GM19023 (cell line): ENCODE results near the gene ANKS1A.

Source experiments
- ATAC-seq: cut with Tn5 transposase; IDR thresholded peaks from one replicate; pipeline ENCODE4 v1.9.1; 2021; ENCODE audit warnings: mild to moderate bottlenecking, moderate library complexity; ENCODE audit not compliant: unreplicated experiment

ANKS1A gene

DNA sequence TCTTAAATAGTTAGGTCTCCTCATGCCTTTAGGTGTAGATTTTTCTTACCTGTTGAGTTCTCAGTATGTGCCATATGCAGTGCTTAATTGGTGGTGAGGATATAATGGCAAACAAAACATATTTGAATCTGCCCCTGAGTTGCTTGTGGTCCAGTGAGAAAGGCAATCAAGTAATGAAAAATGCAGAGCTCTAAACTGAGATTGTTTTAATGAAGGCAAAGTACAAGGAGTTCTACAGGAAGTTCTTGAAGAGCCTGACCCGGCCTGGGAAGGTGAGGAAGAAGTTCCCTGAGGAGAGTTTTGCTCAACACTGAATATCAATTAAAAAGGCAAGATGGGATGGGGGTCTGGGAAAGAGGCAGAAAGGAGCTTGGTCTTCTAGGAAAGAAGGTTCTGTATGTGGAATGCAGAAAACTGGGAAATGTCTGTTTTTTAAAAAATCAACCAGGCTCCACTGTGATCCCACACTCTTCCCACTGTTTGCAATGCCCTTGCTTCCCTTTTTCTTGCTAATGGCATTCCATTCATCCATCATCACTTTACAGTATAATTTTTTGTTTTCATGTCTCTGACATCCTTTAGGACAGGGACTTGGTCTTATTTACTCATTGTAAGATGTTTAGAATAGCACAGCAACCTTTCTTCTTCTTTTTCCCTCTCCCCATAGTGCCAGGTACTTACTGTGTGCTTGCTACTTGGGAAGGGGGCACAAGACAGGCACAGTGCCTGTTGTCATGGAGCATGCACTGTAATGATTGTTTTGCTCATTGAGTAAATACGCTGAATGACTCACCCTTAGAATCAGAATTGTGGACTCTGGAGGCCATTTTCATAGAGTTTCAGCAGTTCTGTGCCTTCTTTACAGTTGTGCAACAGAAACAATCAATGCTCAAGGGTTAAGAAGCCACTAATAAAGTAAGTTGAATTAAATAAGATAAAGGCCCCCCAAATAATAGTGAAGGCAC, 64.3 kb downstream of the ANKS1A start:
- no peak for ATAC-seq

DNA sequence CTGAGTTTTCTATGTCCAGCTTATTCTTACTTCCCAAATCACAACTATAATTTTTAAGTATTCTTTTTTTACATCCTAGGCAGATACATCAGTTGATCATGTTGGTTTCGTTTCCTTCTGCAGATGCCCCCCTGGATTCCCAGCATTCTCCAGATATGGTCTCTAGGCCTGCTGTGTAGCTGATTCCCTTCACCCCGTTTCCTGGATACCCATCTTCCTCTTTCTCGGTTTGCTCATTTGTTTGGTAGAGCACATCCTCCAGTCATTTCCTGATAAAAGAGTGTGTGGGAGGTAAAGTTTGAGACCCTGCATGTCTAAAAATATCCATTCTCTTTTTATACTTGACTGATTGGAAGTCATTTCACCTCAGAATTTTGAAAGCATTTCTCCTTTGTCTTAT, 66.4 kb downstream of the ANKS1A start:
- ATAC-seq, result no peak

DNA sequence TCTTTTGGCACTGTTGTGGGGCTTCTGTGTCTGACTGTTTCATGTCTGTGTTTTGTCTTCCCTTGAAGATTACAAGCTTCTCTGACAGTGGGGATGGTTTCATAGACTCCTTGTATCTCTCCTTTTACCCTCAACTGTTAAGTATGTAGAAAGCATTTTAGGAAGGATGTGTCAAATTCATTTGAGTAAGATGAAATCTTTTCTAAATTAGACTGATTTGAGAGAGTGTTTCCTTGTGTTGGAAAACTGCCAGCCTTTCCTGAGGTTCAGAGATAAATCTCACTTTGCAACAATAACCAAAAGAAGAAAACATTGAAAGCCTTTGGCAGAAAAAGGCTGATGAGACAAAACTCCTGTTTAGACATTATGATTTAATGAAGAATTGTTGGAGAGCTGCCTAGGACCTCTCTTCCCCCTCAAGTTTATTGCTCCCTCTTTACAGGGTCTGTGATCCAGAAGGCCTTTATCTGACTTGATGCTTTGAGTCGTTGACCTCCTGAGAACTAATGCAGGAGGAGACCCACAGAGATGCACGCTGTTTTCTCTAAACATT, 68.3 kb downstream of the ANKS1A start:
- ATAC-seq, result no peak

DNA sequence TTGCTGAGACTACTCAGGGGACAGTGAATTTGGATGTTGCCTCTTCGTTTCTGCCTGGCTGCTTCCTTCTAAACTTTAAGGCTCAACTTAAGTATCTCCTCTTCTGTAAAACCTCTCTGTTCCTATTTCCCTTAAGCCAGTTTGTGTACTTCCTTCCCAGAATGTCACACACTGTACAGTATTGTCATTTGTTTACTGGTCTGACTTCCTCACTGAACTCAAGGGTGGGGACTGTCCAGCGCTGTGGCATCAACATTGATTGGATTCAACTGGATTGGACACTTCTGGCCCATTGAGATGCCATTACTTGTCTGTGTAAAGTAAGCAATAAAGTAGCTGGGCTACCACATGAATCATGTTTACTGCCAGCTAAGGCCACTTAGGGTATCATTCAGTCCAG, 69.7 kb downstream of the ANKS1A start:
- no peak for ATAC-seq

DNA sequence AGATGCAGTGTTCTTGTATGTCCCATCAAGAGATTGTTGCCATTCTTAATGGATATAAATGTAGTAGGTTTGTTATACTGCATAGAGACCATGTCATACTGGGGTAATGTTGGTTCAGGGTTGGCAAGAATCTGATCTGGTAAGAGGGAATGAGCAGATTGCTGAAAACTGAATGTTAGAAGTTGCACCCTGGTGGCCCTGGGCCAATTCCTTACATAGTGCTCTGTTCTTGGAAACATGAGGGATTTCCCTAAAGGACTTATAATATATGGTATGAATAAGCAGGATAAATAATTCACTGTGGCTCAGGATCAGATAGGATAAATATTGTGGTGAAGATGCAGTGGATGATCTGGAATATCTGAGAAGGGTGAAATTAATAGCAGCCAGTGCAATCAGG, 70.2 kb downstream of the ANKS1A start:
- no peak for ATAC-seq

DNA sequence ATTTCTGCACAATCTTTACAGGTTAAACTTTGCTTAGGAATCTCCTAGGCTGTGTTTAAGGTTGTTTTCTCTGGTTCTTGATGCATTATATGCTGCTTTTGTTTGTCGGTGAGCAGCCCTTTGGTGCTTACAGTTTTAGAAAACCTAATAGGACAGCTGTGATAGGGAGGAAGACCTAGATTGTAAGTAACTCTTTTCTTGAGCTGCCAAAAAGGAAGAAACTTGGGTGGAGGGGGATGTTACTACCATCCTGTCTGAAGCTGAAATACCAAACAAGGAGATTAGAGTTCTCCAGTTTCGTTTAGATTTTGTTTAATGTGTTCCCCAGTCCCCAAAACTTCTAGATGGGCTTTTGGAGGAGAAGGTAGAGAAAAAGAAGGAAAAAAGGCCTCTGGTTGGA, 72.0 kb downstream of the ANKS1A start:
- ATAC-seq, result no peak

DNA sequence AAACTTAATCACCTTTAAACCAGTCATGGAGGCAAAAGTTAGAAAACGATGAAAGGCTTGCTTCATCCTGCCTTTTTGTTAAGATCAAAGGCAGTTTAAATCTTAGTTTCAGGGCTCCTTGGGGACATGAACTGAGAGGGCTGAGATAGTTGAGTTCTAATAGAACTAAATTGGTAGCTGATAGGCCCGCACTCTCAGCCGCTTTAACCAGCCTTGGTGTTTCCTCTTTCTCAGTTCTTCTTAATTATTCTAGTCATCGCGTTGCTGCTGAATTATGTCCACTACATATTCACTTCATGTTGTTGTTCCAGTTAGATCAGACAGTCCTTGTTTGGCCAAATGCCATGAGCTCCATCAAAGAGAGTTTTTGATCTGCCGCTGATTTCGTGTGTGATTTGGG, 72.5 kb downstream of the ANKS1A start:
- no peak for ATAC-seq

DNA sequence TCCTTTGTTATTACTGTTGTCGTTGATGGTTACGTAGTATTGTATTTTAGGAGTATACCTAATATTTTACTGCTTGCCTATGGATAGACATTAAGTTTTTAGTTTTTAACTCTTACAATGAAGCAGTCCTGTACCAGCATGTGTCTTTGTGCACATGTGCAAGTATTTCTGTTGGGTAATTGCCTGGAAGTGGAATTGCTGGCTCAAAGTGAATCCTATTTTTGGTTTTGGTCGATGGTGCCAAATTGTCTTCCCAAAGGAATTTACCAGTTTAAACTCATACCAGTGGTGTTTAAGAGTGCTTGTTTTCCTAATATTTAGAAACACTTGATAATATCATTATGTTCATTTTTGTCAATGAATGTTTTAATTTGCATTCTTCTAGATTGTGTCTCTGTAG, 75.5 kb downstream of the ANKS1A start:
- ATAC-seq, result no peak

DNA sequence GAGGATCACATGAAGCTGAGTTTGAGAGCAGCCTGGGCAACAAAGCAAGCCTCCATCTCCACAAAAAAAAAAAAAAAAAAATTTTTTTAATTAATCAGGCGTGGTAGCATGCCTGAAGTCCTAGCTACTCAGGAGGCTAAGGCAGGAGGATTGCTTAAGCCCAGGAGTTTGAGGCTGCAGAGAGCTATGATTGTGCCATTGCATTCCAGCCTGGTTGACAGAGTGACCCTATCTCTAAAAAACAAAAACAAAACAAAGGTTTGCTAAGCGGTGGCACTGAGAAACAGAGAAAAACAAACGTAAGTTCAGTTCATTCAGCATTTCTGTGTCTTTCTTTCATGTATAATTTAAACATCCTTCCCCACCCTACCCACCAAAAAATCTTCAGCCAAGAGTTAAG, 78.4 kb downstream of the ANKS1A start:
- ATAC-seq, result no peak

DNA sequence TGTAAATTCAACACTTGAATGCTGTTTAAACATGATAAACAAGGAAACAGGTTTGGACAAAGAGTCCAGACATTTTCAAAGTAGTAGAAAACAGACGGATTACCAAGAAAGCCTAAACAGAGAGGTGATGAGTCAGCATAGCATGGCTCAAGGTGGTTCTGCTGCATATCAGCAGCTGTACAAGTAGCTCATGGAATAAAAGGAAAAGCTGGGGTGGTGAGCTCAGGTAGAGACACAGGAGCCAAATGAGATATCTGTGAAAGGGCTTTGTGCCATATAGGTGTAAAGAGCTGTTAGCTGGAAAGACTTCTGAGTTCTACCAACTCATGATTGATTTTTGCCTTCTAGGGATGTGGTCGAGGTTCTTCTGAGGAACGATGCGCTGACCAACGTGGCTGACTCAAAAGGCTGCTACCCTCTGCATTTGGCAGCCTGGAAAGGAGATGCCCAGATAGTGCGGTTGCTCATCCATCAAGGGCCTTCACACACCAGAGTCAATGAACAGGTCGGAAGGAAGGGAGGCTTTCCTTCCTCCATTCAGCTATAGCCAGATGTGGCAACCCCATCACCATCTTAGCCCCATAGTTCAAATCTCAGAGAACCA, 80.7 kb downstream of the ANKS1A start:
- ATAC-seq, result no peak

DNA sequence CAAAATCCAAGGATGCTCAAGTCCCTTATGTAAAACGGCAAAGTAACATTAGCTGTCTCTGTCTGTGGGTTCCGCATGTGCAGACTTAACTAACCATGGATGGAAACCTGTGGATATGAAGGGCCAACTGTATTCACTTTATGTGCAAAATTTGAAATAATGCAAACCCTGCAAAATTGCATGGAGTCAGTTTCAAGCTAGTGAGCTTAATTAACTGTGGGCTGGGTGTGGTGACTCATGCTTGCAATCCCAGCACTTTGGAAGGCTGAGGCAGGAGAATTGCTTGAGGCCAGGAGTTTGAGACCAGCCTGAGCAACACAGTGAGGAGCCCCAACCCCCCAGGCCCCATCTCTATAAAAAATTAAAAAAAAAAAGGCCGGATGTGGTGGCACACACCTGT, 81.4 kb downstream of the ANKS1A start:
- no peak for ATAC-seq

DNA sequence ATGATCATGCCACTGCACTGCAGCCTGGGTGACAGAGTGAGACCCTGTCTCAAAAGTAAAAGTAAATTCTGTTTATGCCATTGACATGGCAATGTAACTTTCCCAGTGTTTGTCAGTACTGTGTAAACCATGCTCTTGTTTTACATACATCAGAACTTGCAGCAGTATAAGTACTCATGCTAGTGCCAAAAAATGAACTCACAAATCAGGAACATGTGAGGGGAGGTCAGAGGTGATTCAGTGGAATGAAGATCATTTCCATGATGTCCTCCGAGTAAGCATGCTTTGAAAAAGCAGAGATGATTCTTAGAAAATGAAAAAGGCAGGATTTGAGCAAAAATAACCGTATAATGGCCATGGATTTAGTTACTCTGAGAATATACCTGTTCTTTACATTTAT, 81.9 kb downstream of the ANKS1A start:
- ATAC-seq, result no peak

DNA sequence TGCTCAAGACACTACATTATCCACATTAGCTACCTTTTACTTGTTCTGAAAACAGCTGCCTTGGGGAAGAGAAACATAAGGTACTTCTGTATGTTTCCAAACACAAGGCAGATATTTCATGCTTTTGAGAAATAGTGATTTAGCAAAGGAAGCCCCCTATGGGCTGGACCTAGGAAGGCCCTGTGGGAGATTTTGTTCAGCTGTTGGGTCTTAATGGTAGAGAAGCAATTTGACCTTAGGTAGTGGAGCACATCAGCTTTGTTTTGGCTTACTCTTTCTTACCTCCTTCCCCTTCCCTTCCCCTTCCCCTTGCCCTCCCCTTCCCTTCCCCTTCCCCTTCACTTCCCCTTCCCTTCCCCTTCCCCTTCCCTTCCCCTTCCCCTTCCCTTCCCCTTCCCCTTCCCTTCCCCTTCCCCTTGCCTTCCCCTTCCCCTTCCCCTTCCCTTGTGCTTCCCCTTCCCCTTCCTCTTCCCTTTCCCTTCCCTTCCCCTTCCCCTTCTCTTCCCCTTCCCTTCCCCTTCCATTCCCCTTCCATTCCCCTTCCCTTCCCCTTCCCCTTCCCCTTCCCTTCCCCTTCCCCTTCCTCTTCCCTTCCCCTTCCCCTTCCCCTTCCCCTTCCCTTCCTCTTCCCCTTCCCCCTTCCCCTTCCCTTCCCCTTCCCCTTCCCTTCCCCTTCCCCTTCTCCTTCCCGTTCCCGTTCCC, 84.6 kb downstream of the ANKS1A start:
- no peak for ATAC-seq

DNA sequence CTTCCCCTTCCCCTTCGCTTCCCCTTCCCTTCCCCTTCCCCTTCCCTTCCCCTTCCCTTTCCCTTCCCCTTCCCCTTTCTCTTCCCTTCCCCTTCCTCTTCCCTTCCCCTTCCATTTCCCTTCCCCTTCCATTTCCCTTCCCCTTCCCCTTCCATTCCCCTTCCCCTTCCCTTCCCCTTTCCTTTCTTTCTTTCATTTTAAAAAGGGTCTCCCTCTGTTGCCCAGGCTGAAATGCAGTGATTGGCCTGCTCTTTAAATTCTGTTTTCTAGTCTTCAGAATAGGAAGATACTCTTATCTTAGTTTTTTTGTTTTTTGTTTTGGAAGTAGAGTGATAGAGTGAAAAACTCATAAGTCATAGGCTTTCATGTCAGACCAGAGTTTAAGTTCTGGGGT, 85.2 kb downstream of the ANKS1A start:
- no peak for ATAC-seq

DNA sequence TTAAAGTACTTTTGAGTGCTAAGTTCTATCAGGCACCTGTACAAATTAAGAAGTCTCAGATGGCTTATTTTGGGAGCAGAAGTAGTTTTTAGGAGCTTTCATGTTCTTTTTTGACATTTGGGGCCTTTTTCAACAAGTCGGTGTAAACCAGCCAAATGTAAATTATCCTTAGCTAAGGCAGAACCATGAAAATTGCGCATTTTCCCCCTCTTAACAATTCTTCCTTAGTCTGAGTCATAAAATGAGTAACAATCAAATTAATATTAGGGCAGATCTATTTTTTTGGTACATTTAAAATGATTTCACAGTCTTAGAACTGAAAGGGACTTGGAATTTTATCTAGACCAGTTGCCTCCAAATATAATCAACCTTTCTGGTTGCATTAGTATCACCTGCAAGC, 87.2 kb downstream of the ANKS1A start:
- ATAC-seq, result no peak

DNA sequence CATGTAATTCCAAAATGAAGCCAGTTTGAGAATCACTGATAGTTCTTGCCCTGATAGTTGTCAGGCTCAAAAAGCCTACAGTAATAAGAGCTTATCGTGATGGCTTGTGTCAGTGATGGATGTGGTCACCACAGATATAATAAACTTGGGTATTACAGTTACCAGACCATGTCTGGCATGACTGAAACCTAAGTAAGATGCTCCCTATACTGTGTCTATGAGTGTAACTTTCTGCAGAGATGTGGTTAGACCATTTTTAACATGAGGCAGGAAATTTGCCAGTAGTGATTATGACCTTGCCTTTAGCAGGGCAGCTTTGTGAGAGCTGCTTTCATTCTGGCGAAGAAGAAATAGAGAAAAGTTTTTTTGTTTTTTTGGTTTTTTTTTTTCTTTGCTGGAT, 90.2 kb downstream of the ANKS1A start:
- no peak for ATAC-seq

DNA sequence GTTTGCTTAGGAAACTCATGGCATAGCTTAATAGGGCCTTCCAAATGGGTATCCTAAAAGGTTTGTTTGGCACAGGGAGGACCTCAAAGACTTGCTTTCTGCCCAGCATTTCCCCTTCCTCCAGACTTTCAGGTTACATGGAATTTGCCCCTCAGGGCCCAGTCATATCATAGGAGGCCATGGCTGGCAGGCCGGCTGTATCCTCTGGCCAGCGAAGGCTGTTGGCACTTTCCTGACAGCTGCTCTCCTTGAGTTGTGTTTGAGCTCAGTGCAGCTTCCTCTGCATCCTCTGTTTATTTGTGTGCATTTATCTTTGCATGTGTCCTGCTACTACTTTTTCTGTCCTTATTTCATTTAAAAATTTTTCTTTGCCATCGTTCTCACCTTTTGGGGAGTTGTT, 90.9 kb downstream of the ANKS1A start:
- ATAC-seq, result no peak

DNA sequence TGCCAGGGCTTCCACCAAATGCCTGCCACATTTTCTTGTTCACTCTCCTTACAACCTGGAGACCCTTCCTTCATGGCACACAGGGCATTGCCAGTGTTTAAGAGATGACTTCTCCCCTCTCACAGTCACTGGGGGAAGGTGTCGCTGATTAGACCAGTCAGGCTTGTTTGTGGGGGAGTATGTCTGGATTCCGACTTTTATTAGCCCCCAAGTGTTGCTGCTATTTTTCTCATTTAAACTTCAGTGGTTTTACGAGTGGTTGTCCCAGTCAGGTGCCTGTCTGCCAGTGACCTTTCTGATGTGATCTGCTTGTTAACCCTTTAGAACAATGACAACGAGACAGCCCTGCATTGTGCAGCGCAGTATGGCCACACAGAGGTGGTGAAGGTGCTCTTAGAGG, 92.3 kb downstream of the ANKS1A start:
- ATAC-seq, result no peak

DNA sequence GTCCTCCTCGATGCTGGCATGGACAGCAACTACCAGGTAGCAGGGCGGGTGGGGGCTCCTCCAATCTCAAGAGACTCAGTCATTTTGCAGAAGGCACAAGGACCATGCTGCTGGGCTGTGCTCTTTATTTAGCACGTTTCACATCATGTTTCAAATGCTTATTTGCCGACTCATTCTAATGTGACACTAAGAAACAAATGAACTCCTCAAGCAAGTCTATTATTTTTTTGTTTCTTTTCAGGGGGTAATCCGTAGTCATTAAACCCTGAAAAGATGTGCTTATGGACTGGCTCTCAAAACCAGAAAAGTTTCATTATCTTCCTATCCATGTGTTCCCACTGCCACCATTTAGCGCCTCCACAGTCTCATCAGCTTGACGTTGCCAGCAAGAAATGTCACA, 92.9 kb downstream of the ANKS1A start:
- ATAC-seq, result no peak

DNA sequence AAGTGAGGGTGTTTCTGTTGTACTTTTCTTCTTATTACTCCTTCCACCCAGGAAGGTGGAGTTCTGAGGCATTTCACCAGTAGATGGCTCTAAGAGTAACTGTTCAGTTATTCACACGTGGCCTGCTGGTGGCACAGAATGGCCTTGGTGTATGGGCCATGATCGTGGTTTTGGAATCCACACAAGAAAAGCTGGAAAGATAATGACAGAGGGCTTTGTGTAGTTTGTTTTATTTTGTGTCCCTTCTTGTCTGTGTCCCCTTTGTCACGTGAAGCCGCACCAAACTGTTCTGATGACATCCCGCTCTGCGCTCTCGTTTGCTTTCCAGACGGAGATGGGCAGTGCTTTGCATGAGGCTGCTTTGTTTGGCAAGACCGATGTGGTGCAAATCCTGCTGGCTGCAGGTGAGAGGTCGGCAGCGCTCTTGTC, 93.4 kb downstream of the ANKS1A start:
- no peak for ATAC-seq

DNA sequence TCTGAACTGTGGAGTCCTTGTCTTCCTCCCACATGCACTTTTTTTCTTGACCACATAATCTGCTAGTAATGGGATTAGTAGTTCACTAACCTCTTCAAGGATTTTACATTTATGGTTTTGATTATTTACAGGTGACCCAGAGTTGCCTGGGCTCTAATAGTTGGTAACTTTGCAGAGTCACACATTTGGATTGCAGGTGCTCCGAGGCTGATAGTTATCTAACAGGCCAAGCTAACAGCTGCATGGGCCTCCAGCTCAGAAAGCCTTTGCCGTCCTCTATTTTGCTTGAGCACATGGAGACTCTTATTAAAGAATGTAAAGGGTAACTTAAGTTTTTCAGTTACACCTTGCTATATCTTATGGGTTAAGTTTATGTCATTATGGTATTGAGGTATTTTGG, 95.4 kb downstream of the ANKS1A start:
- ATAC-seq, result no peak

DNA sequence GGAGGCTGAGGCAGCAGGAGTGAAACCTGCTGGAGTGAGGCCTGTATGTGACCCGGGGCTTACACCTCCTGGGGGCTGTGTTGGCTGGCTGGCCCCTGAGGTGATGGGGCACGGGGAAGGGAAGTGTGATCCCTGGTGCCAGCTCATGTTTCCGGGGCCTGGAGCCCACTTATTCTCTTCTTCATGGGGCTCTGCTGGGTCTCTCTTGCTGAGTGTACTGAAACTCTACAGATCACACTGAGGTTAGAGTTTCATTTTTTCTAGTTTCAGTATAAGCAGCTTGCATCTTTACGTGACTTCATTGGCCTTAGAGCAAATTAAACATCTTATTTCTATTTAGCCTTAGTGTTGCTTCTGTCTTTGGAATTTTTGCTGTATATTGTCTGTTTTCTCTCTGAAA, 96.2 kb downstream of the ANKS1A start:
- no peak for ATAC-seq
